HUES6 (cell line): Measurements from ENCODE around the gene KCNMB3.
"Not testable (repeated sequence)": the region's sequence is repeated elsewhere in the genome, so short reads cannot be mapped to it uniquely, and the experiment has no call there.

ENCODE experiments used
- H3K27ac ChIP-seq: 2 replicates; pipeline ENCODE4 v1.7.0; 2013; ENCODE audit warnings: low read depth, mild to moderate bottlenecking, low read length, inconsistent platforms
- H3K27me3 ChIP-seq: 2 replicates; pipeline ENCODE4 v1.6.1; 2013; ENCODE audit warnings: low read length; ENCODE audit not compliant: control insufficient read depth, insufficient read depth
- H3K36me3 ChIP-seq: 2 replicates; pipeline ENCODE4 v1.6.1; 2013; ENCODE audit warnings: low read length; ENCODE audit not compliant: control insufficient read depth, insufficient read depth
- H3K4me1 ChIP-seq: 2 replicates; pipeline ENCODE4 v1.6.1; 2013; ENCODE audit warnings: low read length; ENCODE audit not compliant: control insufficient read depth, insufficient read depth
- H3K4me3 ChIP-seq: 2 replicates; pipeline ENCODE4 v1.5.1; 2013; ENCODE audit warnings: low read depth, low read length
- H3K9ac ChIP-seq: one replicate; pipeline ENCODE4 v1.6.1; 2013; ENCODE audit warnings: mild to moderate bottlenecking, low read length
- H3K9me3 ChIP-seq: 2 replicates; pipeline ENCODE4 v1.6.1; 2013; ENCODE audit warnings: low read depth, low read length; ENCODE audit not compliant: control insufficient read depth, insufficient read depth

The KCNMB3 gene

GRCh38 chr3:179264449-179264848, 13.5 kb upstream of the KCNMB3 start:
- Histone ChIP-seq H3K9me3 (peaks cover 13% of the 10 kb centered on the region), H3K9ac (no peak overlapping the region), H3K27me3 (peaks cover 7% of the 10 kb centered on the region), H3K4me3 (no peak overlapping the region), H3K36me3 (no peaks in the 10 kb centered on the region), H3K4me1 (no peaks in the 10 kb centered on the region; the same call in 1 of the 2 replicates), H3K27ac (no peak overlapping the region)

- Histone ChIP-seq H3K27ac (no peak overlapping the region), H3K4me3 (no peak overlapping the region), H3K27me3 (peaks cover 7% of the 10 kb centered on the region), H3K36me3 (no peaks in the 10 kb centered on the region), H3K4me1 (no peaks in the 10 kb centered on the region), H3K9ac (no peak overlapping the region), H3K9me3 (peaks cover 20% of the 10 kb centered on the region)
Measured at GRCh38 chr3:179263134-179263533, 12.2 kb upstream of the KCNMB3 start.

- H3K27ac ChIP-seq = no peak overlapping the region
- H3K9me3 ChIP-seq = peaks cover 20% of the 10 kb centered on the region
- H3K36me3 ChIP-seq = no peaks in the 10 kb centered on the region
- peaks cover 7% of the 10 kb centered on the region for H3K27me3 ChIP-seq
- H3K9ac ChIP-seq = peak overlapping the region; percentile 64
- no peaks in the 10 kb centered on the region for H3K4me1 ChIP-seq
- peak overlapping the region; percentile 76 for H3K4me3 ChIP-seq
Measured at GRCh38 chr3:179260949-179261765, 10.2 kb upstream of the KCNMB3 start.

- not testable (repeated sequence) for H3K27ac ChIP-seq, H3K4me1 ChIP-seq, H3K36me3 ChIP-seq, H3K27me3 ChIP-seq, H3K9ac ChIP-seq
- H3K4me3 ChIP-seq = peak overlapping the region; percentile 76; the same call in 1 of the 2 replicates
- H3K9me3 ChIP-seq = peaks cover 20% of the 10 kb centered on the region
Measured at GRCh38 chr3:179259959-179260756, 9.2 kb upstream of the KCNMB3 start.

GRCh38 chr3:179258820-179259219, 7.9 kb upstream of the KCNMB3 start:
- no peak overlapping the region for H3K4me3 ChIP-seq
- H3K9ac ChIP-seq = no peak overlapping the region
- H3K9me3 ChIP-seq = peaks cover 20% of the 10 kb centered on the region
- H3K4me1 ChIP-seq = no peaks in the 10 kb centered on the region
- H3K27ac ChIP-seq = no peak overlapping the region
- no peaks in the 10 kb centered on the region for H3K36me3 ChIP-seq
- H3K27me3 ChIP-seq = peaks cover 7% of the 10 kb centered on the region

GRCh38 chr3:179257742-179258141, 6.8 kb upstream of the KCNMB3 start:
- H3K27ac ChIP-seq = not testable (repeated sequence)

GRCh38 chr3:179256813-179257212, 5.9 kb upstream of the KCNMB3 start:
- Histone ChIP-seq H3K27ac (no peak overlapping the region), H3K4me3 (no peak overlapping the region), H3K36me3 (no peaks in the 10 kb centered on the region), H3K4me1 (no peaks in the 10 kb centered on the region), H3K27me3 (peaks cover 7% of the 10 kb centered on the region), H3K9ac (no peak overlapping the region), H3K9me3 (peaks cover 20% of the 10 kb centered on the region)

More at GRCh38 chr3:179257742-179258141, 6.8 kb upstream of the KCNMB3 start:
- H3K9me3 ChIP-seq = peaks cover 20% of the 10 kb centered on the region
- not testable (repeated sequence) for H3K27me3 ChIP-seq, H3K4me3 ChIP-seq, H3K4me1 ChIP-seq, H3K36me3 ChIP-seq, H3K9ac ChIP-seq

- Histone ChIP-seq H3K9ac (no peak overlapping the region), H3K4me3 (no peak overlapping the region), H3K27me3 (no peaks in the 10 kb centered on the region), H3K27ac (no peak overlapping the region), H3K9me3 (no peaks in the 10 kb centered on the region), H3K36me3 (peaks cover 9% of the 10 kb centered on the region), H3K4me1 (0 out of 2 replicates have a peak, but pooled peaks cover 2% of the 10 kb centered on the region)
Measured at GRCh38 chr3:179247289-179248015, 3.5 kb downstream of the KCNMB3 start.

- Histone ChIP-seq H3K4me3 (no peak overlapping the region), H3K9me3 (no peaks in the 10 kb centered on the region), H3K9ac (no peak overlapping the region), H3K27ac (no peak overlapping the region), H3K4me1 (0 out of 2 replicates have a peak, but pooled peaks cover 2% of the 10 kb centered on the region), H3K27me3 (no peaks in the 10 kb centered on the region), H3K36me3 (no peaks in the 10 kb centered on the region; the same call in 1 of the 2 replicates)
Measured at GRCh38 chr3:179244878-179245277, 6.0 kb downstream of the KCNMB3 start.

- not testable (repeated sequence) for H3K27me3 ChIP-seq, H3K4me1 ChIP-seq, H3K4me3 ChIP-seq, H3K9me3 ChIP-seq, H3K36me3 ChIP-seq, H3K9ac ChIP-seq, H3K27ac ChIP-seq
Measured at GRCh38 chr3:179242859-179243258, 8.1 kb downstream of the KCNMB3 start.
